Mammary epithelial cell (primary cell): ENCODE data around the gene PPM1J.

ENCODE experiments used
- EZH2 ChIP-seq: IDR thresholded peaks from 2 replicates; pipeline ENCODE4 v1.6.1; 2012; ENCODE audit warnings: low read length, inconsistent platforms, borderline replicate concordance
- TF ChIP-seq, protein P1 (sequence below), 2 donors: IDR thresholded peaks in 1 of 2; conservative IDR thresholded peaks in 1 of 2; 2 replicates each; pipeline ENCODE4 v1.5.1; 2011 to 2012; ENCODE audit warnings: inconsistent platforms in 2 of 2, low read length in 2 of 2, mild to moderate bottlenecking in 2 of 2, control low read depth in 1 of 2, low read depth in 1 of 2; ENCODE audit not compliant: insufficient read depth in 1 of 2; ENCODE audit errors: extremely low read depth in 1 of 2

DNA sequence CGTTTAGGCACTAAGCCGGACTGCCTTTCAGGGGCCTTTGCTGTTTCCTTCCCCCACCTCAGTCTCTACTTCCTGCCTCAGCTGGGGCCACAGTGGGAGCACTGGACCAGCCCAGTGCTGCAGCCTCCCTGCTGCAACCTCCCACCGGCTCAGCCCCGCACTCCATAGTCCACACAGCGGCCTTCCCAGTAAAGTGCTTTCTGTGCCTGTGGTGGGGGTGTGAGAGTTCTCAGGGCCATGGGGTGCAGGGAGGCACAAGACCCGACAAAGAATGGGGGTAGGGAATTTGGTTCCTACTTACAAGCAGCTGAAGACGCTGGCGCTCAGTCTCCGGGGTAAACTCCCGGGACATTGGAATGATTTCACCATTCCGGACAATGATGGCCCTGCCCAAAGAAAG lies 3.5 kb downstream of the PPM1J start:
- TF ChIP-seq, protein P1, sequence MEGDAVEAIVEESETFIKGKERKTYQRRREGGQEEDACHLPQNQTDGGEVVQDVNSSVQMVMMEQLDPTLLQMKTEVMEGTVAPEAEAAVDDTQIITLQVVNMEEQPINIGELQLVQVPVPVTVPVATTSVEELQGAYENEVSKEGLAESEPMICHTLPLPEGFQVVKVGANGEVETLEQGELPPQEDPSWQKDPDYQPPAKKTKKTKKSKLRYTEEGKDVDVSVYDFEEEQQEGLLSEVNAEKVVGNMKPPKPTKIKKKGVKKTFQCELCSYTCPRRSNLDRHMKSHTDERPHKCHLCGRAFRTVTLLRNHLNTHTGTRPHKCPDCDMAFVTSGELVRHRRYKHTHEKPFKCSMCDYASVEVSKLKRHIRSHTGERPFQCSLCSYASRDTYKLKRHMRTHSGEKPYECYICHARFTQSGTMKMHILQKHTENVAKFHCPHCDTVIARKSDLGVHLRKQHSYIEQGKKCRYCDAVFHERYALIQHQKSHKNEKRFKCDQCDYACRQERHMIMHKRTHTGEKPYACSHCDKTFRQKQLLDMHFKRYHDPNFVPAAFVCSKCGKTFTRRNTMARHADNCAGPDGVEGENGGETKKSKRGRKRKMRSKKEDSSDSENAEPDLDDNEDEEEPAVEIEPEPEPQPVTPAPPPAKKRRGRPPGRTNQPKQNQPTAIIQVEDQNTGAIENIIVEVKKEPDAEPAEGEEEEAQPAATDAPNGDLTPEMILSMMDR (conservative IDR thresholded peaks at IDR 0.05 in 1 of 2, IDR thresholded peaks at IDR 0.05 in 1 of 2; ENCODE audit: extremely low read depth in 1 of 2, insufficient read depth in 1 of 2, low read depth in 1 of 2, low read length in 2 of 2): no peak
- no peak for TF ChIP-seq EZH2
